ENCODE measurements around the gene GRM1.

- TF ChIP-seq EZH2phosphoT487 (IDR thresholded peaks at IDR 0.05; ENCODE audit: low read depth): no peak
- TF ChIP-seq, protein P1, sequence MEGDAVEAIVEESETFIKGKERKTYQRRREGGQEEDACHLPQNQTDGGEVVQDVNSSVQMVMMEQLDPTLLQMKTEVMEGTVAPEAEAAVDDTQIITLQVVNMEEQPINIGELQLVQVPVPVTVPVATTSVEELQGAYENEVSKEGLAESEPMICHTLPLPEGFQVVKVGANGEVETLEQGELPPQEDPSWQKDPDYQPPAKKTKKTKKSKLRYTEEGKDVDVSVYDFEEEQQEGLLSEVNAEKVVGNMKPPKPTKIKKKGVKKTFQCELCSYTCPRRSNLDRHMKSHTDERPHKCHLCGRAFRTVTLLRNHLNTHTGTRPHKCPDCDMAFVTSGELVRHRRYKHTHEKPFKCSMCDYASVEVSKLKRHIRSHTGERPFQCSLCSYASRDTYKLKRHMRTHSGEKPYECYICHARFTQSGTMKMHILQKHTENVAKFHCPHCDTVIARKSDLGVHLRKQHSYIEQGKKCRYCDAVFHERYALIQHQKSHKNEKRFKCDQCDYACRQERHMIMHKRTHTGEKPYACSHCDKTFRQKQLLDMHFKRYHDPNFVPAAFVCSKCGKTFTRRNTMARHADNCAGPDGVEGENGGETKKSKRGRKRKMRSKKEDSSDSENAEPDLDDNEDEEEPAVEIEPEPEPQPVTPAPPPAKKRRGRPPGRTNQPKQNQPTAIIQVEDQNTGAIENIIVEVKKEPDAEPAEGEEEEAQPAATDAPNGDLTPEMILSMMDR (IDR thresholded peaks at IDR 0.05; ENCODE audit: low read depth, low read length): no peak
These were observed 271.7 kb downstream of the GRM1 start for GRCh38 chr6:146300521-146300920.

Measured in OCI-LY3 (cell line).